Loucy (cell line): ENCODE data around the gene PPP2R2B.

Source experiments
- H2AFZ ChIP-seq: fragments of 200-600 bp; sonication (generic); 2 replicates; pipeline ENCODE4 v1.6.0; 2016; ENCODE audit warnings: antibody characterized with exemption, mild to moderate bottlenecking, low read length, moderate library complexity
- H3F3A ChIP-seq: fragments of 200-600 bp; 2 replicates; pipeline ENCODE4 v1.6.0; 2016; ENCODE audit warnings: antibody characterized with exemption, low read depth, mild to moderate bottlenecking
- H3K27me3 ChIP-seq: fragments of 200-600 bp; sonication (generic); 2 replicates; pipeline ENCODE4 v1.6.1; 2014; ENCODE audit warnings: low read length, mild to moderate bottlenecking; ENCODE audit not compliant: insufficient read depth, poor library complexity, severe bottlenecking
- H3K36me3 ChIP-seq: fragments of 200-600 bp; sonication (generic); 2 replicates; pipeline ENCODE4 v1.6.1; 2016; ENCODE audit warnings: low read length; ENCODE audit not compliant: insufficient read depth
- H3K4me1 ChIP-seq: fragments of 200-600 bp; sonication (generic); 2 replicates; pipeline ENCODE4 v1.5.1; 2014; ENCODE audit warnings: low read length, mild to moderate bottlenecking; ENCODE audit not compliant: insufficient read depth, poor library complexity, severe bottlenecking
- H3K4me2 ChIP-seq: fragments of 200-600 bp; sonication (generic); 2 replicates; pipeline ENCODE4 v1.6.0; 2014; ENCODE audit warnings: antibody characterized with exemption, low read length, low read depth, mild to moderate bottlenecking; ENCODE audit not compliant: poor library complexity, severe bottlenecking
- H3K4me3 ChIP-seq: fragments of 200-600 bp; sonication (generic); 2 replicates; pipeline ENCODE4 v1.5.1; 2014; ENCODE audit warnings: low read length, mild to moderate bottlenecking, mixed read lengths; ENCODE audit not compliant: poor library complexity, severe bottlenecking
- H3K79me2 ChIP-seq: fragments of 200-600 bp; sonication (generic); 2 replicates; pipeline ENCODE4 v1.6.1; 2014; ENCODE audit warnings: low read length; ENCODE audit not compliant: insufficient read depth
- H3K9ac ChIP-seq: fragments of 200-600 bp; sonication (generic); 2 replicates; pipeline ENCODE4 v1.6.0; 2014; ENCODE audit warnings: mild to moderate bottlenecking, low read depth, low read length, moderate library complexity; ENCODE audit not compliant: poor library complexity, severe bottlenecking
- H3K9me2 ChIP-seq: fragments of 200-600 bp; sonication (generic); replicated peaks from 2 replicates; pipeline ENCODE4 v1.6.1; 2016; ENCODE audit warnings: low read depth, low read length, mixed read lengths
- H3K9me3 ChIP-seq: fragments of 200-600 bp; sonication (generic); 2 replicates; pipeline ENCODE4 v1.6.1; 2014; ENCODE audit warnings: mild to moderate bottlenecking, antibody characterized with exemption, low read length, low read depth; ENCODE audit not compliant: insufficient read depth
- H4K20me1 ChIP-seq: fragments of 200-600 bp; sonication (generic); 2 replicates; pipeline ENCODE4 v1.6.0; 2014; ENCODE audit warnings: antibody characterized with exemption, low read length, mild to moderate bottlenecking; ENCODE audit not compliant: insufficient read depth, poor library complexity, severe bottlenecking
- CTCF ChIP-seq: fragments of 200-600 bp; sonication (generic); conservative IDR thresholded peaks from 2 replicates; pipeline ENCODE4 v1.5.1; 2014; ENCODE audit warnings: mild to moderate bottlenecking, antibody characterized with exemption, low read length
- EZH2phosphoT487 ChIP-seq: fragments of 200-600 bp; IDR thresholded peaks from 2 replicates; pipeline ENCODE4 v1.6.1; 2018; ENCODE audit warnings: antibody characterized with exemption, mild to moderate bottlenecking, moderate library complexity, borderline replicate concordance

The PPP2R2B gene

GRCh38 chr5:146641941-146642340, 236.6 kb downstream of the PPP2R2B start:
- Histone ChIP-seq H3K27me3 (no peaks in the 10 kb centered on the region), H3K4me2 (no peak overlapping the region), H3K9me3 (no peaks in the 10 kb centered on the region), H3K4me3 (no peak overlapping the region), H3K9ac (no peak overlapping the region), H4K20me1 (no peaks in the 10 kb centered on the region), H2AFZ (no peak overlapping the region), H3K79me2 (no peaks in the 10 kb centered on the region), H3F3A (no peaks in the 10 kb centered on the region), H3K9me2 (no peaks in the 10 kb centered on the region), H3K4me1 (no peaks in the 10 kb centered on the region), H3K36me3 (no peaks in the 10 kb centered on the region)
- TF ChIP-seq EZH2phosphoT487 (no peak), CTCF (no peak)

GRCh38 chr5:146640285-146640896, 238.2 kb downstream of the PPP2R2B start:
- Histone ChIP-seq H3K4me1 (no peaks in the 10 kb centered on the region), H3K9me2 (no peaks in the 10 kb centered on the region), H3K79me2 (no peaks in the 10 kb centered on the region), H3K36me3 (no peaks in the 10 kb centered on the region), H3K27me3 (no peaks in the 10 kb centered on the region), H3F3A (no peaks in the 10 kb centered on the region), H3K9me3 (no peaks in the 10 kb centered on the region), H2AFZ (no peak overlapping the region), H3K9ac (no peak overlapping the region), H4K20me1 (no peaks in the 10 kb centered on the region), H3K4me3 (no peak overlapping the region), H3K4me2 (no peak overlapping the region)
- TF ChIP-seq CTCF: no peak
- no peak for TF ChIP-seq EZH2phosphoT487

- H3K27me3 ChIP-seq: no peaks in the 10 kb centered on the region
- H3K36me3 ChIP-seq: no peaks in the 10 kb centered on the region
- TF ChIP-seq EZH2phosphoT487: no peak
- no peak for TF ChIP-seq CTCF
- no peaks in the 10 kb centered on the region for H3K9me2 ChIP-seq
- no peaks in the 10 kb centered on the region for H3K4me1 ChIP-seq
- no peaks in the 10 kb centered on the region for H3F3A ChIP-seq
- H2AFZ ChIP-seq: no peak overlapping the region
- no peaks in the 10 kb centered on the region for H4K20me1 ChIP-seq
- no peak overlapping the region for H3K4me3 ChIP-seq
- no peak overlapping the region for H3K4me2 ChIP-seq
- H3K79me2 ChIP-seq: no peaks in the 10 kb centered on the region
- H3K9ac ChIP-seq: no peak overlapping the region
- H3K9me3 ChIP-seq: no peaks in the 10 kb centered on the region
These were observed 243.1 kb downstream of the PPP2R2B start for GRCh38 chr5:146635443-146635842.
